SU-DHL-6 (cell line): ENCODE results near the gene SEC61A1.

Experiments
- CTCF ChIP-seq: fragments of 200-600 bp; sonication (generic); IDR thresholded peaks from one replicate; pipeline ENCODE4 v1.5.1; 2017; ENCODE audit warnings: antibody characterized with exemption, mild to moderate bottlenecking, low read length, moderate library complexity; ENCODE audit not compliant: insufficient read depth, poor library complexity, severe bottlenecking
- EZH2phosphoT487 ChIP-seq: fragments of 200-600 bp; sonication (generic), shearing (Covaris generic); conservative IDR thresholded peaks from 2 replicates; pipeline ENCODE4 v1.6.1; 2018; ENCODE audit warnings: mild to moderate bottlenecking, antibody characterized with exemption, low read length, moderate library complexity, mixed read lengths

GRCh38 chr3:128016502-128016901, 35.7 kb upstream of the SEC61A1 start:
- TF ChIP-seq CTCF (no peak), EZH2phosphoT487 (no peak)
